ENCODE results near the gene USP47.

GRCh38 chr11:12007230-12007593 is 165.4 kb downstream of the USP47 start:
- TF ChIP-seq POLR2A (IDR thresholded peaks at IDR 0.05; ENCODE audit: low read length): no peak
- no peak for TF ChIP-seq GATA1 (IDR thresholded peaks at IDR 0.05; ENCODE audit: low read depth, low read length)
